ENCODE data around the gene ABHD6. TPM values are rescaled to one million over a fixed set of nuclear protein-coding genes. Genes with fewer than 3 reads are reported as not detected.

The ABHD6 gene
- total RNA-seq, 1 experiment from 2014 or later, result 18.9 TPM

DNA sequence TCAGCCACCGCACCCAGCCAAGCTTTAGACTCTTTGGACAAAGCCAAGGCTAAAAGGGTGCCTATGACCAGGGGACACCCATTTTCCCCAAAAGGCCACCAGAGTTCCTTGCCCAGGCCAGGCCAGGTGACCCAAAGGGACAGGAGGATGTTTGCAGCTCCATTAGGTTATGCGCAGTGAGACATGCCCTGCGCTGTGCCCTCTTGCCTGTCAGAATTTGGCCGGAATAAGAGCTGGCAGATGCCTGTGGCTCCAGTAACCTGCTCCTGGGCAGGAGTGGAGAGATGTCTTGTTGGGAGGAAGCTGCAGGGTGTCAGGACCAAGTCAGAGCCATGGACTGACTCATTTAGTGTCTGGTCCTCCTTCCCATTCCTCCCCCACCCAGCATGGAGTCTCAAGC, 47.3 kb upstream of the ABHD6 start:
- Histone ChIP-seq H3K36me3 (ENCODE audit: control insufficient read depth, insufficient read depth, low read length) (no peaks in the 10 kb centered on the region), H3K4me1 (ENCODE audit: control insufficient read depth, insufficient read depth, low read length) (peaks cover 7% of the 10 kb centered on the region; the same call in 1 of the 2 replicates), H3K9me3 (ENCODE audit: control insufficient read depth, insufficient read depth, low read depth, low read length) (no peaks in the 10 kb centered on the region), H3K4me3 (ENCODE audit: low read depth in 2 of 2, low read length in 2 of 2) (no peak overlapping the region), H3K27ac (ENCODE audit: low read length) (no peak overlapping the region), H3K27me3 (ENCODE audit: control insufficient read depth, insufficient read depth, low read length) (no peaks in the 10 kb centered on the region)
- intact Hi-C loops (cut with micrococcal nuclease; ENCODE audit: unreplicated experiment) (no loop called here), in situ Hi-C loops (cut with HindIII; ENCODE audit: low pct_unique_long_range_greater_than_20kb, low sequenced_read_pairs) (no loop called here)
- ChIA-PET POLR2A (interaction anchor here (0.5 kb wide), 1 partner anchor 247 kb away, joined by 3 read pairs; no protein-coding TSS in a partner anchor), CTCF (no interaction called here)
- no TSS peak for BruUV-seq (replicated peaks)
- DNase-seq (ENCODE audit: low read depth, low spot score) (no peak), ATAC-seq (no peak)
- TF ChIP-seq, protein P1, sequence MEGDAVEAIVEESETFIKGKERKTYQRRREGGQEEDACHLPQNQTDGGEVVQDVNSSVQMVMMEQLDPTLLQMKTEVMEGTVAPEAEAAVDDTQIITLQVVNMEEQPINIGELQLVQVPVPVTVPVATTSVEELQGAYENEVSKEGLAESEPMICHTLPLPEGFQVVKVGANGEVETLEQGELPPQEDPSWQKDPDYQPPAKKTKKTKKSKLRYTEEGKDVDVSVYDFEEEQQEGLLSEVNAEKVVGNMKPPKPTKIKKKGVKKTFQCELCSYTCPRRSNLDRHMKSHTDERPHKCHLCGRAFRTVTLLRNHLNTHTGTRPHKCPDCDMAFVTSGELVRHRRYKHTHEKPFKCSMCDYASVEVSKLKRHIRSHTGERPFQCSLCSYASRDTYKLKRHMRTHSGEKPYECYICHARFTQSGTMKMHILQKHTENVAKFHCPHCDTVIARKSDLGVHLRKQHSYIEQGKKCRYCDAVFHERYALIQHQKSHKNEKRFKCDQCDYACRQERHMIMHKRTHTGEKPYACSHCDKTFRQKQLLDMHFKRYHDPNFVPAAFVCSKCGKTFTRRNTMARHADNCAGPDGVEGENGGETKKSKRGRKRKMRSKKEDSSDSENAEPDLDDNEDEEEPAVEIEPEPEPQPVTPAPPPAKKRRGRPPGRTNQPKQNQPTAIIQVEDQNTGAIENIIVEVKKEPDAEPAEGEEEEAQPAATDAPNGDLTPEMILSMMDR (IDR thresholded peaks at IDR 0.05), result no peak
- no peak for TF ChIP-seq TCF7L2 (IDR thresholded peaks at IDR 0.05; ENCODE audit: low read depth, low read length)
- no peak for TF ChIP-seq SIN3A (IDR thresholded peaks at IDR 0.05; ENCODE audit: borderline replicate concordance, insufficient read depth, low read depth, low read length)
- TF ChIP-seq POLR2AphosphoS5 (IDR thresholded peaks at IDR 0.05; ENCODE audit: low read depth, low read length), result no peak
- TF ChIP-seq, protein P2, sequence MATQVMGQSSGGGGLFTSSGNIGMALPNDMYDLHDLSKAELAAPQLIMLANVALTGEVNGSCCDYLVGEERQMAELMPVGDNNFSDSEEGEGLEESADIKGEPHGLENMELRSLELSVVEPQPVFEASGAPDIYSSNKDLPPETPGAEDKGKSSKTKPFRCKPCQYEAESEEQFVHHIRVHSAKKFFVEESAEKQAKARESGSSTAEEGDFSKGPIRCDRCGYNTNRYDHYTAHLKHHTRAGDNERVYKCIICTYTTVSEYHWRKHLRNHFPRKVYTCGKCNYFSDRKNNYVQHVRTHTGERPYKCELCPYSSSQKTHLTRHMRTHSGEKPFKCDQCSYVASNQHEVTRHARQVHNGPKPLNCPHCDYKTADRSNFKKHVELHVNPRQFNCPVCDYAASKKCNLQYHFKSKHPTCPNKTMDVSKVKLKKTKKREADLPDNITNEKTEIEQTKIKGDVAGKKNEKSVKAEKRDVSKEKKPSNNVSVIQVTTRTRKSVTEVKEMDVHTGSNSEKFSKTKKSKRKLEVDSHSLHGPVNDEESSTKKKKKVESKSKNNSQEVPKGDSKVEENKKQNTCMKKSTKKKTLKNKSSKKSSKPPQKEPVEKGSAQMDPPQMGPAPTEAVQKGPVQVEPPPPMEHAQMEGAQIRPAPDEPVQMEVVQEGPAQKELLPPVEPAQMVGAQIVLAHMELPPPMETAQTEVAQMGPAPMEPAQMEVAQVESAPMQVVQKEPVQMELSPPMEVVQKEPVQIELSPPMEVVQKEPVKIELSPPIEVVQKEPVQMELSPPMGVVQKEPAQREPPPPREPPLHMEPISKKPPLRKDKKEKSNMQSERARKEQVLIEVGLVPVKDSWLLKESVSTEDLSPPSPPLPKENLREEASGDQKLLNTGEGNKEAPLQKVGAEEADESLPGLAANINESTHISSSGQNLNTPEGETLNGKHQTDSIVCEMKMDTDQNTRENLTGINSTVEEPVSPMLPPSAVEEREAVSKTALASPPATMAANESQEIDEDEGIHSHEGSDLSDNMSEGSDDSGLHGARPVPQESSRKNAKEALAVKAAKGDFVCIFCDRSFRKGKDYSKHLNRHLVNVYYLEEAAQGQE (IDR thresholded peaks at IDR 0.05; ENCODE audit: insufficient read depth in 1 of 2, low read depth in 2 of 2, low read length in 1 of 2), result no peak

DNA sequence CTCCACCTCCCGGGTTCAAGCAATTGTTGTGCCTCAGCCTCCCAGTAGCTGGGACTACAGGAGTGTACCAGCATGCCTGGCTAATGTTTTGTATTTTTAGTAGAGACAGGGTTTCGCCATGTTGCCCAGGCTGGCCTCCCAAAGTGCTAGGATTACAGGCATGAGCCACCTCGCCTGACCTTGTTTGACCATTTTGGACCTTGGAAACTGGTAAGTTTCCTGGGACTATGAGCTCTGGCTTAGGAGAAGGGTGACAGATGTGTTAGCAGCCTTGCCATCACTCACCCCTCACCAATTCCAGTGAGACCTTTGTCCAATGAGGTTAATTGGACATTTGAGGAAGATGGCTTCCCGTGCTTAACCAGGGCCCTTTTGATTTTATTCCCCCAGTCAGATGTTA, 46.7 kb upstream of the ABHD6 start:
- Histone ChIP-seq H3K9me3 (ENCODE audit: control insufficient read depth, insufficient read depth, low read depth, low read length) (no peaks in the 10 kb centered on the region), H3K4me1 (ENCODE audit: control insufficient read depth, insufficient read depth, low read length) (peaks cover 7% of the 10 kb centered on the region; the same call in 1 of the 2 replicates), H3K36me3 (ENCODE audit: control insufficient read depth, insufficient read depth, low read length) (no peaks in the 10 kb centered on the region), H3K27ac (ENCODE audit: low read length) (no peak overlapping the region), H3K27me3 (ENCODE audit: control insufficient read depth, insufficient read depth, low read length) (no peaks in the 10 kb centered on the region), H3K4me3 (ENCODE audit: low read depth in 2 of 2, low read length in 2 of 2) (no peak overlapping the region)
- ATAC-seq (no peak), DNase-seq (ENCODE audit: low read depth, low spot score) (no peak)
- ChIA-PET POLR2A (no interaction called here), CTCF (no interaction called here)
- no peak for TF ChIP-seq POLR2AphosphoS5 (IDR thresholded peaks at IDR 0.05; ENCODE audit: low read depth, low read length)
- TF ChIP-seq, protein P1 (IDR thresholded peaks at IDR 0.05), result no peak
- no peak for TF ChIP-seq SIN3A (IDR thresholded peaks at IDR 0.05; ENCODE audit: borderline replicate concordance, insufficient read depth, low read depth, low read length)
- TF ChIP-seq TCF7L2 (IDR thresholded peaks at IDR 0.05; ENCODE audit: low read depth, low read length), result no peak
- TF ChIP-seq, protein P2 (IDR thresholded peaks at IDR 0.05; ENCODE audit: insufficient read depth in 1 of 2, low read depth in 2 of 2, low read length in 1 of 2), result no peak
- BruUV-seq (replicated peaks), result no TSS peak
- intact Hi-C loops (cut with micrococcal nuclease; ENCODE audit: unreplicated experiment) (no loop called here), in situ Hi-C loops (cut with HindIII; ENCODE audit: low pct_unique_long_range_greater_than_20kb, low sequenced_read_pairs) (no loop called here)

Measured in Panc1 (cell line).